GM23248 (cell line): ENCODE measurements around the gene PPP2R3B. TPM values are rescaled to one million over a fixed set of nuclear protein-coding genes. Genes with fewer than 3 reads are reported as not detected.
"Not testable (repeated sequence)": the region's sequence is repeated elsewhere in the genome, so short reads cannot be mapped to it uniquely, and the experiment has no call there.

Experiments used
- DNase-seq: peaks from one replicate; pipeline ENCODE4 v3.0.0-alpha.2; 2015
- H2AFZ ChIP-seq: fragments of 200-600 bp; sonication (generic); 2 replicates; pipeline ENCODE4 v1.6.1; 2016; ENCODE audit warnings: antibody characterized with exemption
- H3F3A ChIP-seq: fragments of 200-600 bp; sonication (generic); 2 replicates; pipeline ENCODE4 v1.6.1; 2016; ENCODE audit warnings: mild to moderate bottlenecking, antibody characterized with exemption, mixed run types; ENCODE audit not compliant: insufficient read depth
- H3K27ac ChIP-seq: fragments of 200-600 bp; sonication (generic); 2 replicates; pipeline ENCODE4 v1.5.1; 2016; ENCODE audit warnings: mild to moderate bottlenecking
- H3K27me3 ChIP-seq: fragments of 200-600 bp; sonication (generic); replicated peaks from 2 replicates; pipeline ENCODE4 v1.6.1; 2016; ENCODE audit warnings: mild to moderate bottlenecking; ENCODE audit not compliant: insufficient read depth
- H3K36me3 ChIP-seq: fragments of 200-600 bp; sonication (generic); 2 replicates; pipeline ENCODE4 v1.6.1; 2016; ENCODE audit warnings: low read depth, mild to moderate bottlenecking
- H3K4me1 ChIP-seq: fragments of 200-600 bp; sonication (generic); 2 replicates; pipeline ENCODE4 v1.6.1; 2016; ENCODE audit warnings: mild to moderate bottlenecking; ENCODE audit not compliant: insufficient read depth
- H3K4me2 ChIP-seq: fragments of 200-600 bp; sonication (generic); one replicate; pipeline ENCODE4 v1.6.1; 2016; ENCODE audit warnings: mild to moderate bottlenecking; ENCODE audit not compliant: unreplicated experiment
- H3K4me3 ChIP-seq: fragments of 200-600 bp; sonication (generic); 2 replicates; pipeline ENCODE4 v1.5.1; 2016; ENCODE audit warnings: mild to moderate bottlenecking
- H3K79me2 ChIP-seq: fragments of 200-600 bp; sonication (generic); 2 replicates; pipeline ENCODE4 v1.6.1; 2016; ENCODE audit warnings: mild to moderate bottlenecking; ENCODE audit not compliant: insufficient read depth
- H3K9ac ChIP-seq: fragments of 200-600 bp; sonication (generic); 2 replicates; pipeline ENCODE4 v1.6.1; 2016; ENCODE audit warnings: mild to moderate bottlenecking
- H3K9me2 ChIP-seq: fragments of 200-600 bp; sonication (generic); 2 replicates; pipeline ENCODE4 v1.6.1; 2016; ENCODE audit warnings: mixed run types, mild to moderate bottlenecking, moderate library complexity; ENCODE audit not compliant: insufficient read depth
- H3K9me3 ChIP-seq: fragments of 200-600 bp; sonication (generic); one replicate; pipeline ENCODE4 v1.6.1; 2017; ENCODE audit warnings: low read depth
- H4K20me1 ChIP-seq: fragments of 200-600 bp; sonication (generic); 2 replicates; pipeline ENCODE4 v1.6.0; 2016; ENCODE audit not compliant: insufficient read depth
- EZH2 ChIP-seq: fragments of 200-600 bp; sonication (generic); IDR thresholded peaks from 2 replicates; pipeline ENCODE4 v1.6.1; 2018; ENCODE audit warnings: antibody characterized with exemption, mild to moderate bottlenecking; ENCODE audit not compliant: insufficient read depth, poor library complexity, severe bottlenecking
- EZH2phosphoT487 ChIP-seq: fragments of 200-600 bp; sonication (generic); IDR thresholded peaks from 2 replicates; pipeline ENCODE4 v1.6.1; 2018; ENCODE audit warnings: antibody characterized with exemption, moderate library complexity, mild to moderate bottlenecking, low read depth; ENCODE audit not compliant: insufficient read depth
- WGBS, 2 experiments: methylation state at CpG; one replicate each; pipeline ENCODE4 v1.1.6; 2015 to 2017; ENCODE audit warnings: low lambda C conversion rate in 2 of 2, low coverage in 1 of 2; ENCODE audit errors: missing lambda C conversion rate in 2 of 2; 5-methylcytosine and 5-hydroxymethylcytosine counted together
- in situ Hi-C: fragments of 300-500 bp; cut with MboI; formaldehyde crosslinking; loops from 2 replicates; pipeline ENCODE4 v1.15.0; 2020
- polyA plus RNA-seq: library from polyadenylated mRNA; unstranded; fragments of >200 nt; fragmentation: Nextera tagmentation; extraction: Ambion mirVana; gene quantifications from 2 replicates; pipeline ENCODE4 v1.2.1, GENCODE V29; 2016
- total RNA-seq: library from RNA; depleted of rRNA; stranded (reverse); fragments of >200 nt; shearing (Covaris generic); gene quantifications from 2 replicates; pipeline ENCODE4 v1.2.3, GENCODE V29; 2014

PPP2R3B gene
- total and polyA plus RNA-seq, 2 experiments from 2014 or later = 7.4 to 16.6 TPM

DNA sequence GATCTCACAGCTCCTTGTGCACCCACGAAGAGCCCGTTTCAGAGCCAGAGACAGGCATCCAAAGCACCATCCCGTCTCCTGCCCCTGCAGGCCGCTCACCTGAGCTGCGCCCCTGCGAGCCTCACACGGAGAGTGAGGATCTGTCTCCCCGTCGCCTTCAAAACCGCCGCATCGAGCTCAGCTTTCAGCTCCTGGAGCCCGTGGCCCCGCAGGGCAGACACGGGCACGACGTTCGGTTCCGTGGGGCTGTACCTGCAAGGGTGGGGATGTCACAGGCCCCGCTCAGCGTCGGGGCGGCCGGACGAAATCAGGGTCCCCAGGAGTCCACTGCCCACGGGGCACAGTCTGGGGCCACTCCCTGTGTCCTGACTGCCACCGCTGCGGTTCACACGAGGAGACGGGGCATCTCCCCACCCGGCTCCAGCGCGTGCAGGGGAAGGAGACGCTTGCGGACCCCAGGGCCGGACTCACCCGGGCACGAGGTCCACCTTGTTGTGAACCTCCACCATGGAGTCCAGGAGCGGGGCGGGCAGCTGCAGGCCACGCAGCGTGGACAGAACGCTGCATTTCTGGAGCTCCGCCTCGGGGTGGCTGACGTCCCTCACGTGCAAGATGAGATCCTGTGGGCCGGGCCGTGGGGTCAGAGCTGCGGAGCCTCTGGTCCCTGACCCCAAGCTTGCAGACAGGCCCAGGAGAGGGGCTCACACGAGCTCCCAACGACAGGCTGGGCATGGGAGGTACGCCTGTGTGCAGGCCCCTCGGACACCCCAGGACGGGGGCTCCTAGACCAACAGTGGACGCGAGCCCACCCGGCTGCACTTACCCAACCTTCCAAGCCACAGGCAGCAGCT, 79.2 kb downstream of the PPP2R3B start:
- Histone ChIP-seq H3F3A (peaks cover 10% of the 10 kb centered on the region; the same call in 1 of the 2 replicates), H3K9me2 (no peaks in the 10 kb centered on the region), H2AFZ (no peak overlapping the region), H4K20me1 (no peaks in the 10 kb centered on the region), H3K9me3 (no peaks in the 10 kb centered on the region), H3K9ac (no peak overlapping the region), H3K79me2 (no peaks in the 10 kb centered on the region), H3K4me2 (no peak overlapping the region), H3K27me3 (no peaks in the 10 kb centered on the region), H3K4me1 (no peaks in the 10 kb centered on the region), H3K27ac (no peak overlapping the region), H3K4me3 (no peak overlapping the region), H3K36me3 (peaks cover 28% of the 10 kb centered on the region)
- TF ChIP-seq EZH2 = no peak
- no peak for TF ChIP-seq EZH2phosphoT487
- in situ Hi-C loops = no loop called here
- WGBS, 2 experiments = 97% methylated on average over 40 to 52 of the region's 58 CpGs
- DNase-seq = no peak

- H3K27ac ChIP-seq, H2AFZ ChIP-seq, H3K4me1 ChIP-seq, H3K9ac ChIP-seq, H3K4me2 ChIP-seq, H4K20me1 ChIP-seq, H3K4me3 ChIP-seq, H3K79me2 ChIP-seq, in situ Hi-C loops, H3K9me3 ChIP-seq, H3K9me2 ChIP-seq, H3K27me3 ChIP-seq, DNase-seq: not testable (repeated sequence)
- H3K36me3 ChIP-seq = peaks cover 28% of the 10 kb centered on the region
- 96 to 97% methylated on average over 3 of the region's 3 CpGs for WGBS, 2 experiments
- peaks cover 10% of the 10 kb centered on the region; the same call in 1 of the 2 replicates for H3F3A ChIP-seq
Observed at GRCh38 chrX:306614-307251, 80.0 kb downstream of the PPP2R3B start.

- 96 to 98% methylated on average over 12 of the region's 12 CpGs for WGBS, 2 experiments
- H3K79me2 ChIP-seq, H3K9me3 ChIP-seq, in situ Hi-C loops, H2AFZ ChIP-seq, H3K4me1 ChIP-seq, H3K4me2 ChIP-seq, DNase-seq, H3K27me3 ChIP-seq, H3K27ac ChIP-seq, H4K20me1 ChIP-seq, H3K9me2 ChIP-seq, H3K9ac ChIP-seq, H3K4me3 ChIP-seq: not testable (repeated sequence)
- Histone ChIP-seq H3K36me3 (peaks cover 28% of the 10 kb centered on the region), H3F3A (peaks cover 10% of the 10 kb centered on the region; the same call in 1 of the 2 replicates)
Observed at GRCh38 chrX:305781-306613, 80.7 kb downstream of the PPP2R3B start.

DNA sequence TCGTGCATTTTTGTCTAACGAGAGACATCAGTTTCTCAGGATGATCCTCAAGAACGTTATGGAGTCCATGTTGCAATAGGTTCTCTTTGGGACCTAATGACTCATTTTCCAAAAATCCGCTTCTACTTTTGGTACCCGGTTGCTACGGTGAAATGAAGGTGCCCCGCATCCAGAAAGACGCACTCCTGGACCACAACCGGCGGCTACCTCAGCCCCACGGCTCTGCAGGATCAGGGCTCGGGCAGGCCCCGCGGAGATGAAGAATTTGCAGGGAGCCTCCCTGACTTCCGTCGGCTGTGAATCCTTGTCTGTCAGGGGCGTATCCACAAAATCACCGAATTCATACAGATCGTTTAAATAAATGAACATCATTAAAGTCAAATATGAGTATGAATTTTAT, 83.7 kb downstream of the PPP2R3B start:
- H3K27me3 ChIP-seq = no peaks in the 10 kb centered on the region
- H3K79me2 ChIP-seq = no peaks in the 10 kb centered on the region
- in situ Hi-C loops = no loop called here
- DNase-seq = peak; percentile 16
- no peak overlapping the region for H3K27ac ChIP-seq
- no peaks in the 10 kb centered on the region for H3K9me2 ChIP-seq
- no peak for TF ChIP-seq EZH2
- TF ChIP-seq EZH2phosphoT487 = no peak
- no peak overlapping the region for H3K4me3 ChIP-seq
- H2AFZ ChIP-seq = no peak overlapping the region
- no peaks in the 10 kb centered on the region for H3K9me3 ChIP-seq
- no peak overlapping the region for H3K9ac ChIP-seq
- H4K20me1 ChIP-seq = no peaks in the 10 kb centered on the region
- H3K4me1 ChIP-seq = no peaks in the 10 kb centered on the region
- 94 to 95% methylated on average over 19 of the region's 19 CpGs for WGBS, 2 experiments
- H3K36me3 ChIP-seq = peaks cover 24% of the 10 kb centered on the region
- H3K4me2 ChIP-seq = no peak overlapping the region
- H3F3A ChIP-seq = peaks cover 10% of the 10 kb centered on the region; the same call in 1 of the 2 replicates
